Measurements from ENCODE around the gene KRTAP16-1. TPM values are rescaled to one million over a fixed set of nuclear protein-coding genes. Genes with fewer than 3 reads are reported as not detected.
A peak's percentile ranks its signal among the peaks of the same experiment; 100 is the strongest.

The KRTAP16-1 gene
- total and polyA plus RNA-seq, 2 of the 13 experiments (the other 11 are each of a cell fraction or from before 2014, with no cell fraction given), result not detected

- TF ChIP-seq POGK (CRISPR knock-in tag; conservative IDR thresholded peaks at IDR 0.05), result no peak
- TF ChIP-seq KDM1A (CRISPR knock-in tag; IDR thresholded peaks at IDR 0.05), result no peak
- no peak for TF ChIP-seq BRCA1 (CRISPR knock-in tag; IDR thresholded peaks at IDR 0.05)
- TF ChIP-seq PRDM15 (CRISPR knock-in tag; IDR thresholded peaks at IDR 0.05), result no peak
- peak; percentile 80 for TF ChIP-seq STAG1 (CRISPR knock-in tag; IDR thresholded peaks at IDR 0.05)
- no peak for TF ChIP-seq KLF9 (CRISPR knock-in tag; IDR thresholded peaks at IDR 0.05; ENCODE audit: low read depth)
- 0 out of 4 replicates have a peak, but pooled peaks of 1 of the 2 experiments have one; percentile 5 for TF ChIP-seq KLF16 (CRISPR knock-in tag; IDR thresholded peaks at IDR 0.05)
- no peak for TF ChIP-seq NFAT5 (CRISPR knock-in tag; IDR thresholded peaks at IDR 0.05)
- TF ChIP-seq ZNF275 (CRISPR knock-in tag; IDR thresholded peaks at IDR 0.05; ENCODE audit: borderline replicate concordance), result no peak
- no peak for TF ChIP-seq LCORL (IDR thresholded peaks at IDR 0.05)
- no peak for TF ChIP-seq LCORL (CRISPR knock-in tag; IDR thresholded peaks at IDR 0.05)
- peak; percentile 89 for TF ChIP-seq SMC3 (IDR thresholded peaks at IDR 0.05; ENCODE audit: low read length)
- no peak for TF ChIP-seq RAD51 (IDR thresholded peaks at IDR 0.05; ENCODE audit: borderline replicate concordance)
- TF ChIP-seq ZSCAN5A (CRISPR knock-in tag; IDR thresholded peaks at IDR 0.05; ENCODE audit: borderline replicate concordance), result no peak
- TF ChIP-seq TBX3 (IDR thresholded peaks at IDR 0.05; ENCODE audit: borderline replicate concordance), result no peak
Measured at GRCh38 chr17:41322094-41322902, 13.2 kb upstream of the KRTAP16-1 start (continued).

Data from HepG2 (cell line).